LoVo (cell line): ENCODE data around the gene ERCC5.

Source experiments
- DNase-seq: peaks from one replicate; pipeline ENCODE4 v3.0.0-alpha.2; 2016; ENCODE audit warnings: low spot score

Gene ERCC5

DNA sequence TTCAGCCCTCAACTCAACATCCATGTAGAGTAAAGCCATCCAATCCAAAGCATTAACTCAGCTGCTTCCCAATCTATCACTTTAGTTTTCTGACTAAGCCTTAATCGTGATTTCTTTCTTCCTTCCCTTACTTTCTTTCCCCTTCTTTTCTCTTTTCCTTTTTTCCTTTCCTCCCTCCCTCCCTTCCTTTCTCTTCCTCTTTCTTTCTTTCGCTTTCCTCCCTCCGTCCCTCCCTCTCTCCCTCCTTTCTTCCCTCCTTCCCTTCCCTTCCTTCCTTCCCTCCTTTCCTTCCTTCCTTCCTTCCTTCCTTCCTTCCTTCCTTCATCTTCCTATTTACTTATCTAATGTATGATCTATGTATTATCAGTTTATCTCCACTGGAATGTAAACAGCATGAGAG is 71.2 kb downstream of the ERCC5 start:
- no peak for DNase-seq

GRCh38 chr13:102922184-102922583 is 76.4 kb downstream of the ERCC5 start:
- no peak for DNase-seq
